K562 (cell line): ENCODE data around the gene UBTD1. TPM values are rescaled to one million over a fixed set of nuclear protein-coding genes. Genes with fewer than 3 reads are reported as not detected.
A peak's percentile ranks its signal among the peaks of the same experiment; 100 is the strongest.

Experiments used
- ARID1B ChIP-seq: fragments of 450-650 bp; IDR thresholded peaks from 2 replicates; pipeline ENCODE4 v1.6.1; 2016; ENCODE audit warnings: antibody characterized with exemption, mild to moderate bottlenecking, inconsistent platforms
- DPF2 ChIP-seq: fragments of 450-650 bp; IDR thresholded peaks from 2 replicates; pipeline ENCODE4 v1.6.1; 2016
- ETV1 ChIP-seq: fragments of 450-650 bp; conservative IDR thresholded peaks from 2 replicates; pipeline ENCODE4 v1.6.1; 2016; ENCODE audit warnings: missing genetic modification characterization, control low read depth, low read depth, missing compliant biosample characterization
- JUN ChIP-seq, 2 experiments: sonication (generic) in 1 of 2; formaldehyde crosslinking in 1 of 2; IDR thresholded peaks; 2 replicates each; pipeline versions ENCODE4 v1.6.1 to v1.8.0; 2012 to 2022; ENCODE audit warnings: borderline replicate concordance in 2 of 2, mild to moderate bottlenecking in 2 of 2, improper control_type of control experiment in 1 of 2, low read depth in 1 of 2, low read length in 1 of 2, missing genetic modification reagents in 1 of 2
- KHSRP ChIP-seq: fragments of 450-650 bp; IDR thresholded peaks from 2 replicates; pipeline ENCODE4 v1.6.1; 2017
- MAFG ChIP-seq: fragments of 450-650 bp; conservative IDR thresholded peaks from 2 replicates; pipeline ENCODE4 v1.6.1; 2016; ENCODE audit warnings: missing genetic modification characterization, missing compliant biosample characterization
- PHF20 ChIP-seq: fragments of 450-650 bp; IDR thresholded peaks from 2 replicates; pipeline ENCODE4 v1.6.1; 2018; ENCODE audit not compliant: partially characterized antibody
- PRMT5 ChIP-seq: sonication (generic); formaldehyde crosslinking; IDR thresholded peaks from 2 replicates; pipeline ENCODE4 v1.5.0; 2020; ENCODE audit warnings: missing genetic modification reagents
- RBM22 ChIP-seq: fragments of 200-400 bp; formaldehyde crosslinking; IDR thresholded peaks from 2 replicates; pipeline ENCODE4 v1.6.1; 2018; ENCODE audit warnings: low read length, low read depth; ENCODE audit not compliant: poor library complexity, severe bottlenecking
- ZNF143 ChIP-seq: sonication (generic); formaldehyde crosslinking; IDR thresholded peaks from 2 replicates; pipeline ENCODE4 v1.9.0; 2022; ENCODE audit warnings: mild to moderate bottlenecking, missing genetic modification reagents
- ZNF197 ChIP-seq: fragments of 200-800 bp; sonication (Bioruptor generic); IDR thresholded peaks from 2 replicates; pipeline ENCODE4 v1.6.1; 2016; ENCODE audit warnings: low read depth, missing genetic modification characterization, missing compliant biosample characterization
- ZNF436 ChIP-seq: fragments of 250-450, 450-650 bp; sonication (Bioruptor Pico); formaldehyde crosslinking; IDR thresholded peaks from 2 replicates; pipeline ENCODE4 v1.7.0; 2020; ENCODE audit warnings: mild to moderate bottlenecking
- ZNF507 ChIP-seq: conservative IDR thresholded peaks from 2 replicates; pipeline ENCODE4 v1.6.1; 2017; ENCODE audit warnings: missing genetic modification characterization, missing compliant biosample characterization
- polyA plus RNA-seq, 8 experiments: library from polyadenylated mRNA; depleted of rRNA in 4 of 8; stranded (reverse) in 5 of 8; unstranded in 3 of 8; fragments of >200 nt; fragmentation: Nextera tagmentation in 2 of 8; fragmentation: Illumina TruSeq in 1 of 8; extraction: Ambion mirVana in 2 of 8; extraction: Trizol in 1 of 8; gene quantifications; 2 replicates each; pipeline versions ENCODE4 v1.2.1 to v1.2.3, GENCODE V29; 2011 to 2014; ENCODE audit warnings: inconsistent platforms in 1 of 8, missing spikeins in 1 of 8
- total RNA-seq, 7 experiments: library from RNA; depleted of rRNA in 6 of 7; stranded (reverse); fragments of >200 nt in 6 of 7; fragmentation: Illumina TruSeq in 2 of 7; extraction: Trizol in 2 of 7; gene quantifications; 2 replicates each; pipeline versions ENCODE4 v1.2.1 to v1.2.3, GENCODE V29; 2011 to 2021; ENCODE audit warnings: low replicate concordance in 1 of 7
- TF ChIP-seq, protein P1 (sequence below): fragments of 250-450 bp; sonication (Bioruptor Pico); IDR thresholded peaks from 2 replicates; pipeline ENCODE4 v1.5.0; 2021; ENCODE audit warnings: mild to moderate bottlenecking, moderate library complexity
- TF ChIP-seq, protein P2 (sequence below): fragments of 200-800 bp; sonication (Bioruptor generic); IDR thresholded peaks from 2 replicates; pipeline ENCODE4 v1.6.1; 2017; ENCODE audit warnings: missing genetic modification characterization, missing compliant biosample characterization
- TF ChIP-seq, protein P3 (sequence below), 2 experiments: fragments of 450-650 bp in 1 of 2; sonication (generic) in 1 of 2; formaldehyde crosslinking in 1 of 2; IDR thresholded peaks in 1 of 2; conservative IDR thresholded peaks in 1 of 2; 2 replicates each; pipeline versions ENCODE4 v1.6.1 to v1.8.1; 2016 to 2023; ENCODE audit warnings: mild to moderate bottlenecking in 2 of 2, moderate library complexity in 2 of 2, inconsistent platforms in 1 of 2, missing genetic modification reagents in 1 of 2

Gene UBTD1
- total and polyA plus RNA-seq, 9 of the 15 experiments (the other 6 are each of a cell fraction or from before 2014, with no cell fraction given) = 0.08 to 1.6 (median 0.81) TPM; not detected in 1

DNA sequence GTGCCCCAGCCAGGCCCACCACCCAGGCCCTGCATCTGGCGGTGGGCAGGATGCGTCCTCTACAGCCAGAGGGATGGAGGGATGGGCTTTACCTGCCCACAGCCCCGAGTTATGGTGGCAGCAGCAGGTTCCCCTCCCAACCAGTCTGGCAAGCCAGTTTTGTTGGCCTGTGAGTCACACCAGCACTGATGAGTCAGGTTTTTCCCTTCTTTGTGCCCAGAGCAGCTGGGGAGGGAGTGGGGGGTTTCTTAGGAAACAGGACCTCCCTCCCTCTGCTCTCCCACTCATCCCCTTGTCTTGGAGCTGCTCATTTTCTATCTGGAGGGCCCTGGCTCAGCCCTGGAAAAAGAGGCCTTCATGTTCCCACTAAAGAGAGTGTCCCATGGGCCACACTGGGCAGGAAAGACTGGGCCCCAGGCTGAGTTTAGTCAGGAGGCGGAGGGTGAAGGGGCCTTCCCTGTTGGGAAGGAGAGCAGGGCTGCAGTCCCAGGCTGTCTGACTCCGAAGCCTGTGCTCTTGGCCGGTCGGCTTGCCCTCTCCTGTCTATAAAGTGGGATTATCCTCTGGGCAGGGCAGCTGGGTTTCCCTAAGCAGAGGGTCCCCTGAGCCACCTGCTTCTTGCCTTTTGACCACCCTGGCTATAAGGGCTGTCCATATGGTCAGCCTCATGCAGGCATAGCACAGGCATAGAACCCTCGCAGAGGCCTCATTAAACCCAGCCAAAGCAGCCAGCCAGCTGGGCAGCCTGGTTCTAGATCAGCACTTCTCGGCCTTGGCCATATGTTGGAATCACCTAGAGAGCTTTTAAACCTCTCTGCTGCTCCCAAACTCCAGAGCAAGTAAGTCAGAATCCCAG lies 43.7 kb downstream of the UBTD1 start (continued):
- TF ChIP-seq, protein P1, sequence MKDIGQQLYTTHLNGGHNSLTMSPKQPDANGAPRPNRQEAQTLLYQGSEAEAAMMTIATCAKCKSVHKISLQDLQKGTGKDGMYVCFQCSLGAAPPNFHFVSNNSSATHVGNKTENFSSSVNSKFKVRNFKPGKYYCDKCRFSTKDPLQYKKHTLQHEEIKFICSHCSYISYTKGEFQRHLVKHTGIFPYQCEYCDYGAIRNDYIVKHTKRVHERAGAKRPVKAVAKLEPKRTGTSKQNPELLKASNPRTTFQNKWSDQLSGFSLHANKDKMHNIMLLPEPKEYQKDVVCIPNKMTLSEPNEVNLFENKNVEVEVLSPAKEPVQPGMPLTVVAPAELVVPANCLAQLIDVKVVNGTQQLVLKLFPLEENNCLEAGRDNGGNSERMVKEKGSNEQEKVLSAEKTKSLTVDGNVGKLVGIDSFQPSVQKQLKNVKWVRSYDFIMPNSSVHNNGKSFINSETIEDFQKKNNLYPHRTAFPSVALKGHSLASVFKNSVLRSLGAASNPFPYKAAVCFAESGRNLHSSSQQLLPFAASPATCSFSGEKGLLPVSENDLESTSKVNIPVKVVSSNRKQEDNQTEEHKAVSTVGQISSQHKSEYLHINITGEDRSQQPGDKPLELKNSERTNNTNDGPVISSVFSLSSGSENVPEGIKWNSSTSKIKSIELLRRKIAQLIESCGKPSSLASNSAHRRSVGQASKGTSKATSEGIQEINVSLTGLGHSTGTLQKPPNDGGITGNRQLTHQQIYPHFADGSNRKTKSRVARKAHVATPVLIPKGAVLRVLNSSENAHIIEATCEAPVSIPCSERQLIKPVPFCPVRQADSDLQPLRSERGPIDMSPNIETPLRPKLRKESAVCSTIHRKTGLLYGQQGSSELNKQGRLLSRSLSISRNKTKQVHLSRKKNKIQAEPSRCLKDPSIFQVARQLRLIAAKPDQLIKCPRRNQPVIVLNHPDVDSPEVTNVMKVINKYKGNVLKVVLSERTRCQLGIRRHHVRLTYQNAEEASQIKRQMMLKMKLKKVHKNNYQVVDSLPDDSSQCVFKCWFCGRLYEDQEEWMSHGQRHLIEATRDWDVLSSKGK (CRISPR knock-in tag) = no peak
- TF ChIP-seq ZNF197 (CRISPR knock-in tag) (no peak), ZNF436 (CRISPR knock-in tag) (no peak), ETV1 (tag) (no peak), RBM22 (no peak), MAFG (0 out of 2 replicates have a peak, but pooled peaks have one; percentile 22), PRMT5 (no peak), DPF2 (peak; percentile 58), ZNF507 (no peak), JUN (IDR thresholded peaks at IDR 0.05; ENCODE audit: borderline replicate concordance, low read depth, low read length) (peak; percentile 79), JUN (CRISPR knock-in tag; IDR thresholded peaks at IDR 0.05; ENCODE audit: borderline replicate concordance) (no peak), KHSRP (no peak), PHF20 (no peak), ZNF143 (CRISPR knock-in tag) (no peak), ARID1B (peak; percentile 57)
- TF ChIP-seq, protein P2, sequence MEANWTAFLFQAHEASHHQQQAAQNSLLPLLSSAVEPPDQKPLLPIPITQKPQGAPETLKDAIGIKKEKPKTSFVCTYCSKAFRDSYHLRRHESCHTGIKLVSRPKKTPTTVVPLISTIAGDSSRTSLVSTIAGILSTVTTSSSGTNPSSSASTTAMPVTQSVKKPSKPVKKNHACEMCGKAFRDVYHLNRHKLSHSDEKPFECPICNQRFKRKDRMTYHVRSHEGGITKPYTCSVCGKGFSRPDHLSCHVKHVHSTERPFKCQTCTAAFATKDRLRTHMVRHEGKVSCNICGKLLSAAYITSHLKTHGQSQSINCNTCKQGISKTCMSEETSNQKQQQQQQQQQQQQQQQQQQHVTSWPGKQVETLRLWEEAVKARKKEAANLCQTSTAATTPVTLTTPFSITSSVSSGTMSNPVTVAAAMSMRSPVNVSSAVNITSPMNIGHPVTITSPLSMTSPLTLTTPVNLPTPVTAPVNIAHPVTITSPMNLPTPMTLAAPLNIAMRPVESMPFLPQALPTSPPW (CRISPR knock-in tag) = peak; percentile 35; the same call in 1 of the 2 replicates
- TF ChIP-seq, protein P3, sequence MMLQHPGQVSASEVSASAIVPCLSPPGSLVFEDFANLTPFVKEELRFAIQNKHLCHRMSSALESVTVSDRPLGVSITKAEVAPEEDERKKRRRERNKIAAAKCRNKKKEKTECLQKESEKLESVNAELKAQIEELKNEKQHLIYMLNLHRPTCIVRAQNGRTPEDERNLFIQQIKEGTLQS (IDR thresholded peaks at IDR 0.05) = peak; percentile 87
- TF ChIP-seq, protein P3 (CRISPR knock-in tag; conservative IDR thresholded peaks at IDR 0.05) = no peak
